SU-DHL-6 (cell line): ENCODE measurements around the gene NAIF1.

Experiments used
- H2AFZ ChIP-seq: fragments of 200-600 bp; sonication (generic); 2 replicates; pipeline ENCODE4 v1.6.1; 2014; ENCODE audit warnings: low read depth, mild to moderate bottlenecking, moderate library complexity, mixed read lengths, antibody characterized with exemption, low read length; ENCODE audit not compliant: severe bottlenecking
- H3F3A ChIP-seq: fragments of 200-600 bp; shearing (Covaris generic); 2 replicates; pipeline ENCODE4 v1.6.0; 2016; ENCODE audit warnings: antibody characterized with exemption, mild to moderate bottlenecking; ENCODE audit not compliant: insufficient read depth
- H3K27ac ChIP-seq: fragments of 200-600 bp; sonication (generic); 2 replicates; pipeline ENCODE4 v1.5.1; 2016; ENCODE audit warnings: low read depth, mild to moderate bottlenecking, low read length, moderate library complexity, mixed read lengths
- H3K27me3 ChIP-seq: fragments of 200-600 bp; sonication (generic), shearing (Covaris generic); 2 replicates; pipeline ENCODE4 v1.6.0; 2014; ENCODE audit warnings: mild to moderate bottlenecking, low read length
- H3K36me3 ChIP-seq: fragments of 200-600 bp; sonication (generic); 2 replicates; pipeline ENCODE4 v1.6.1; 2014; ENCODE audit warnings: mild to moderate bottlenecking, low read length, mixed read lengths
- H3K4me2 ChIP-seq: fragments of 300-600, 200-600 bp; shearing (Covaris generic), sonication (generic); 2 replicates; pipeline ENCODE4 v1.6.0; 2014; ENCODE audit warnings: low read length, low read depth, mild to moderate bottlenecking; ENCODE audit not compliant: poor library complexity, severe bottlenecking
- H3K4me3 ChIP-seq: fragments of 200-600 bp; sonication (generic); 2 replicates; pipeline ENCODE4 v1.5.1; 2014; ENCODE audit warnings: antibody characterized with exemption, low read length, mild to moderate bottlenecking, mixed read lengths; ENCODE audit not compliant: insufficient read depth, poor library complexity, severe bottlenecking
- H3K79me2 ChIP-seq: fragments of 200-600 bp; sonication (generic); 2 replicates; pipeline ENCODE4 v1.6.1; 2014; ENCODE audit warnings: mild to moderate bottlenecking, low read length, moderate library complexity; ENCODE audit not compliant: insufficient read depth
- H3K9ac ChIP-seq: fragments of 200-600 bp; sonication (generic); 2 replicates; pipeline ENCODE4 v1.7.0; 2014; ENCODE audit warnings: mild to moderate bottlenecking, low read length
- H3K9me2 ChIP-seq: fragments of 200-600 bp; sonication (generic); replicated peaks from 2 replicates; pipeline ENCODE4 v1.6.1; 2014; ENCODE audit warnings: low read length; ENCODE audit not compliant: insufficient read depth
- H3K9me3 ChIP-seq: fragments of 200-600 bp; sonication (generic); 2 replicates; pipeline ENCODE4 v1.6.1; 2014; ENCODE audit warnings: low read length, mixed read lengths; ENCODE audit not compliant: insufficient read depth
- H4K20me1 ChIP-seq: fragments of 200-600 bp; sonication (generic); 2 replicates; pipeline ENCODE4 v1.6.1; 2014; ENCODE audit warnings: low read depth, mild to moderate bottlenecking, antibody characterized with exemption, low read length, moderate library complexity, mixed read lengths
- CTCF ChIP-seq: fragments of 200-600 bp; sonication (generic); IDR thresholded peaks from one replicate; pipeline ENCODE4 v1.5.1; 2017; ENCODE audit warnings: antibody characterized with exemption, mild to moderate bottlenecking, low read length, moderate library complexity; ENCODE audit not compliant: insufficient read depth, poor library complexity, severe bottlenecking
- EZH2phosphoT487 ChIP-seq: fragments of 200-600 bp; sonication (generic), shearing (Covaris generic); conservative IDR thresholded peaks from 2 replicates; pipeline ENCODE4 v1.6.1; 2018; ENCODE audit warnings: mild to moderate bottlenecking, antibody characterized with exemption, low read length, moderate library complexity, mixed read lengths

NAIF1 gene

GRCh38 chr9:128089299-128089698 lies 22.2 kb upstream of the NAIF1 start:
- H3K27ac ChIP-seq: no peak overlapping the region
- no peak overlapping the region for H3K4me2 ChIP-seq
- no peaks in the 10 kb centered on the region for H3K27me3 ChIP-seq

GRCh38 chr9:128088253-128088945 lies 21.3 kb upstream of the NAIF1 start:
- Histone ChIP-seq H3K9me2 (no peaks in the 10 kb centered on the region), H3K36me3 (no peaks in the 10 kb centered on the region; the same call in 1 of the 2 replicates), H3K9me3 (no peaks in the 10 kb centered on the region), H3F3A (0 out of 2 replicates have a peak, but pooled peaks cover 4% of the 10 kb centered on the region), H3K79me2 (peaks cover 91% of the 10 kb centered on the region), H3K27me3 (no peaks in the 10 kb centered on the region), H3K27ac (no peak overlapping the region), H3K9ac (no peak overlapping the region), H2AFZ (no peak overlapping the region), H3K4me3 (no peak overlapping the region), H4K20me1 (no peaks in the 10 kb centered on the region), H3K4me2 (no peak overlapping the region)
- no peak for TF ChIP-seq EZH2phosphoT487
- no peak for TF ChIP-seq CTCF

More at GRCh38 chr9:128089299-128089698, 22.2 kb upstream of the NAIF1 start:
- Histone ChIP-seq H3K4me3 (no peak overlapping the region), H3K36me3 (no peaks in the 10 kb centered on the region; the same call in 1 of the 2 replicates), H2AFZ (no peak overlapping the region), H3K9me3 (no peaks in the 10 kb centered on the region), H4K20me1 (no peaks in the 10 kb centered on the region), H3K9ac (no peak overlapping the region), H3K9me2 (no peaks in the 10 kb centered on the region), H3K79me2 (peaks cover 91% of the 10 kb centered on the region), H3F3A (0 out of 2 replicates have a peak, but pooled peaks cover 4% of the 10 kb centered on the region)
- TF ChIP-seq CTCF (no peak), EZH2phosphoT487 (no peak)

- 0 out of 2 replicates have a peak, but pooled peaks cover 5% of the 10 kb centered on the region for H3F3A ChIP-seq
- peaks cover 81% of the 10 kb centered on the region for H3K79me2 ChIP-seq
- H4K20me1 ChIP-seq: no peaks in the 10 kb centered on the region
These were observed 20.1 kb upstream of the NAIF1 start for GRCh38 chr9:128087262-128087661.

More at GRCh38 chr9:128087262-128087661, 20.1 kb upstream of the NAIF1 start:
- Histone ChIP-seq H2AFZ (no peak overlapping the region), H3K4me2 (no peak overlapping the region), H3K27ac (no peak overlapping the region), H3K9ac (no peak overlapping the region), H3K36me3 (no peaks in the 10 kb centered on the region; the same call in 1 of the 2 replicates), H3K9me2 (no peaks in the 10 kb centered on the region), H3K4me3 (no peak overlapping the region), H3K27me3 (no peaks in the 10 kb centered on the region), H3K9me3 (no peaks in the 10 kb centered on the region)
- TF ChIP-seq EZH2phosphoT487 (no peak), CTCF (no peak)
